ENCODE data around the gene DNAAF6. TPM values are rescaled to one million over a fixed set of nuclear protein-coding genes. Genes with fewer than 3 reads are reported as not detected.

The DNAAF6 gene
- polyA plus RNA-seq, 1 donor from 2014 or later = not detected

DNA sequence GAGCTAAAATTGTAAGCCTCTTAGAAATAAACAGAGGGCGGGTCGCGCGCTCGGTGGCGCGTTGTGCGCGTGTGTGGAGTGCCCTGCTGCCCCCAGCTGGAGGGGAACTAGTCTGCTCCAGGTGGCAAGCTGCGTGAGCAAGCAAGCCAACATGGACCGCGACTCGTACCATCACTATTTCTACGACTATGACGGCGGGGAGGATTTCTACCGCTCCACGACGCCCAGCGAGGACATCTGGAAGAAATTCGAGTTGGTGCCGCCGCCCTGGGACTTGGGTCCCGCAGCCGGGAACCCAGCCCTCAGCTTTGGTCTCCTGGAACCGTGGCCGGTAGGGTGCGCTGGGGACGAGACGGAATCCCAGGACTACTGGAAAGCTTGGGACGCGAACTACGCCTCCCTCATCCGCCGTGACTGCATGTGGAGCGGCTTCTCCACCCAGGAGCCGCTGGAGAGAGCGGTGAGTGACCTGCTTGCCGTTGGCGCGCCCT lies 66.1 kb downstream of the DNAAF6 start:
- H3K36me3 ChIP-seq (ENCODE audit: insufficient read depth, low read length) = no peaks in the 10 kb centered on the region
- H3K79me2 ChIP-seq (replicated peaks; ENCODE audit: insufficient read depth, low read length) = no peaks in the 10 kb centered on the region
- H3F3A ChIP-seq (ENCODE audit: insufficient read depth, low read length, poor library complexity, severe bottlenecking) = no peaks in the 10 kb centered on the region
- H3K27me3 ChIP-seq (ENCODE audit: insufficient read depth, low read depth, low read length) = no peaks in the 10 kb centered on the region
- no peak overlapping the region for H3K4me3 ChIP-seq (ENCODE audit: low read length)
- H2AFZ ChIP-seq (ENCODE audit: low read depth, low read length) = no peak overlapping the region
- no peak overlapping the region for H3K27ac ChIP-seq (ENCODE audit: low read length)
- H4K20me1 ChIP-seq (ENCODE audit: insufficient read depth) = no peaks in the 10 kb centered on the region
- H3K9me2 ChIP-seq (ENCODE audit: insufficient read depth, low read length) = no peaks in the 10 kb centered on the region
- no peak overlapping the region for H3K9ac ChIP-seq (ENCODE audit: low read length)
- H3K9me3 ChIP-seq (ENCODE audit: low read length) = no peaks in the 10 kb centered on the region
- no peak overlapping the region for H3K4me2 ChIP-seq (ENCODE audit: low read length)
- TF ChIP-seq, protein P1, sequence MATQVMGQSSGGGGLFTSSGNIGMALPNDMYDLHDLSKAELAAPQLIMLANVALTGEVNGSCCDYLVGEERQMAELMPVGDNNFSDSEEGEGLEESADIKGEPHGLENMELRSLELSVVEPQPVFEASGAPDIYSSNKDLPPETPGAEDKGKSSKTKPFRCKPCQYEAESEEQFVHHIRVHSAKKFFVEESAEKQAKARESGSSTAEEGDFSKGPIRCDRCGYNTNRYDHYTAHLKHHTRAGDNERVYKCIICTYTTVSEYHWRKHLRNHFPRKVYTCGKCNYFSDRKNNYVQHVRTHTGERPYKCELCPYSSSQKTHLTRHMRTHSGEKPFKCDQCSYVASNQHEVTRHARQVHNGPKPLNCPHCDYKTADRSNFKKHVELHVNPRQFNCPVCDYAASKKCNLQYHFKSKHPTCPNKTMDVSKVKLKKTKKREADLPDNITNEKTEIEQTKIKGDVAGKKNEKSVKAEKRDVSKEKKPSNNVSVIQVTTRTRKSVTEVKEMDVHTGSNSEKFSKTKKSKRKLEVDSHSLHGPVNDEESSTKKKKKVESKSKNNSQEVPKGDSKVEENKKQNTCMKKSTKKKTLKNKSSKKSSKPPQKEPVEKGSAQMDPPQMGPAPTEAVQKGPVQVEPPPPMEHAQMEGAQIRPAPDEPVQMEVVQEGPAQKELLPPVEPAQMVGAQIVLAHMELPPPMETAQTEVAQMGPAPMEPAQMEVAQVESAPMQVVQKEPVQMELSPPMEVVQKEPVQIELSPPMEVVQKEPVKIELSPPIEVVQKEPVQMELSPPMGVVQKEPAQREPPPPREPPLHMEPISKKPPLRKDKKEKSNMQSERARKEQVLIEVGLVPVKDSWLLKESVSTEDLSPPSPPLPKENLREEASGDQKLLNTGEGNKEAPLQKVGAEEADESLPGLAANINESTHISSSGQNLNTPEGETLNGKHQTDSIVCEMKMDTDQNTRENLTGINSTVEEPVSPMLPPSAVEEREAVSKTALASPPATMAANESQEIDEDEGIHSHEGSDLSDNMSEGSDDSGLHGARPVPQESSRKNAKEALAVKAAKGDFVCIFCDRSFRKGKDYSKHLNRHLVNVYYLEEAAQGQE (IDR thresholded peaks at IDR 0.05; ENCODE audit: borderline replicate concordance) = no peak
- no peak for TF ChIP-seq TAF1 (IDR thresholded peaks at IDR 0.05; ENCODE audit: low read depth)
- no peak for TF ChIP-seq MXI1 (conservative IDR thresholded peaks at IDR 0.05; ENCODE audit: poor library complexity, severe bottlenecking)
- TF ChIP-seq EP300 (conservative IDR thresholded peaks at IDR 0.05; ENCODE audit: poor library complexity, severe bottlenecking) = no peak
- TF ChIP-seq EZH2 (IDR thresholded peaks at IDR 0.05; ENCODE audit: borderline replicate concordance, insufficient read depth, low read length, poor library complexity, severe bottlenecking) = no peak
- TF ChIP-seq POLR2AphosphoS5 (IDR thresholded peaks at IDR 0.05) = no peak
- no peak for TF ChIP-seq SMC3 (conservative IDR thresholded peaks at IDR 0.05; ENCODE audit: poor library complexity)
- TF ChIP-seq RAD21 (conservative IDR thresholded peaks at IDR 0.05) = no peak
- TF ChIP-seq, protein P2, sequence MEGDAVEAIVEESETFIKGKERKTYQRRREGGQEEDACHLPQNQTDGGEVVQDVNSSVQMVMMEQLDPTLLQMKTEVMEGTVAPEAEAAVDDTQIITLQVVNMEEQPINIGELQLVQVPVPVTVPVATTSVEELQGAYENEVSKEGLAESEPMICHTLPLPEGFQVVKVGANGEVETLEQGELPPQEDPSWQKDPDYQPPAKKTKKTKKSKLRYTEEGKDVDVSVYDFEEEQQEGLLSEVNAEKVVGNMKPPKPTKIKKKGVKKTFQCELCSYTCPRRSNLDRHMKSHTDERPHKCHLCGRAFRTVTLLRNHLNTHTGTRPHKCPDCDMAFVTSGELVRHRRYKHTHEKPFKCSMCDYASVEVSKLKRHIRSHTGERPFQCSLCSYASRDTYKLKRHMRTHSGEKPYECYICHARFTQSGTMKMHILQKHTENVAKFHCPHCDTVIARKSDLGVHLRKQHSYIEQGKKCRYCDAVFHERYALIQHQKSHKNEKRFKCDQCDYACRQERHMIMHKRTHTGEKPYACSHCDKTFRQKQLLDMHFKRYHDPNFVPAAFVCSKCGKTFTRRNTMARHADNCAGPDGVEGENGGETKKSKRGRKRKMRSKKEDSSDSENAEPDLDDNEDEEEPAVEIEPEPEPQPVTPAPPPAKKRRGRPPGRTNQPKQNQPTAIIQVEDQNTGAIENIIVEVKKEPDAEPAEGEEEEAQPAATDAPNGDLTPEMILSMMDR (IDR thresholded peaks at IDR 0.05; ENCODE audit: poor library complexity, severe bottlenecking) = no peak

DNA sequence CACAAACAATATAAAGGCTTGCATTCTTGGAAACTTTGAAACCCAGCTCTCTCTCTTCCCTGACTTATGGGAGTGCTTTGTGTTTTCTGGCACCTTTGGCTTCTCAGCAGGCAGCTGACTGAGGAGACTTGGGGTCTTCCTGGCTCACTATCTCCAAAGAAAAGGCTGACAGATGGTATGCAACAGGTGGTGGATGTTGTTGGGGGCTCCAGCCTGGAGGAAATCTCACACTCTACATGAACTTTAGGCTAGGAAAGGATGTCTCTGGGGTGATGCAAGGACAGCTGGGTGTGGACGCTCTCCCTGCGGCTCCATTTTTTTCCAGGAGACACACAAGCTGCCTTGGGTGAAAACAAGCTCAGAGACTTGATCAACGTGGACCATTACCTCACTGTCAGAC lies 67.4 kb downstream of the DNAAF6 start:
- no peak overlapping the region for H3K27ac ChIP-seq (ENCODE audit: low read length)
- H4K20me1 ChIP-seq (ENCODE audit: insufficient read depth) = no peaks in the 10 kb centered on the region
- H3K9ac ChIP-seq (ENCODE audit: low read length) = no peak overlapping the region
- H3K79me2 ChIP-seq (replicated peaks; ENCODE audit: insufficient read depth, low read length) = no peaks in the 10 kb centered on the region
- H3F3A ChIP-seq (ENCODE audit: insufficient read depth, low read length, poor library complexity, severe bottlenecking) = no peaks in the 10 kb centered on the region
- H3K9me3 ChIP-seq (ENCODE audit: low read length) = no peaks in the 10 kb centered on the region
- H3K9me2 ChIP-seq (ENCODE audit: insufficient read depth, low read length) = no peaks in the 10 kb centered on the region
- H3K36me3 ChIP-seq (ENCODE audit: insufficient read depth, low read length) = no peaks in the 10 kb centered on the region
- no peak overlapping the region for H3K4me3 ChIP-seq (ENCODE audit: low read length)
- no peak overlapping the region for H2AFZ ChIP-seq (ENCODE audit: low read depth, low read length)
- no peaks in the 10 kb centered on the region for H3K27me3 ChIP-seq (ENCODE audit: insufficient read depth, low read depth, low read length)
- TF ChIP-seq RAD21 (conservative IDR thresholded peaks at IDR 0.05) = no peak
- TF ChIP-seq, protein P2 (IDR thresholded peaks at IDR 0.05; ENCODE audit: poor library complexity, severe bottlenecking) = no peak
- TF ChIP-seq MXI1 (conservative IDR thresholded peaks at IDR 0.05; ENCODE audit: poor library complexity, severe bottlenecking) = no peak
- no peak for TF ChIP-seq POLR2AphosphoS5 (IDR thresholded peaks at IDR 0.05)
- no peak for TF ChIP-seq SMC3 (conservative IDR thresholded peaks at IDR 0.05; ENCODE audit: poor library complexity)
- TF ChIP-seq TAF1 (IDR thresholded peaks at IDR 0.05; ENCODE audit: low read depth) = no peak
- TF ChIP-seq, protein P1 (IDR thresholded peaks at IDR 0.05; ENCODE audit: borderline replicate concordance) = no peak
- no peak for TF ChIP-seq EP300 (conservative IDR thresholded peaks at IDR 0.05; ENCODE audit: poor library complexity, severe bottlenecking)
- TF ChIP-seq EZH2 (IDR thresholded peaks at IDR 0.05; ENCODE audit: borderline replicate concordance, insufficient read depth, low read length, poor library complexity, severe bottlenecking) = no peak
- H3K4me2 ChIP-seq (ENCODE audit: low read length) = no peak overlapping the region
